ENCODE measurements around the gene AMIGO3.
"Not testable (repeated sequence)": the region's sequence is repeated elsewhere in the genome, so short reads cannot be mapped to it uniquely, and the experiment has no call there.

Gene AMIGO3

DNA sequence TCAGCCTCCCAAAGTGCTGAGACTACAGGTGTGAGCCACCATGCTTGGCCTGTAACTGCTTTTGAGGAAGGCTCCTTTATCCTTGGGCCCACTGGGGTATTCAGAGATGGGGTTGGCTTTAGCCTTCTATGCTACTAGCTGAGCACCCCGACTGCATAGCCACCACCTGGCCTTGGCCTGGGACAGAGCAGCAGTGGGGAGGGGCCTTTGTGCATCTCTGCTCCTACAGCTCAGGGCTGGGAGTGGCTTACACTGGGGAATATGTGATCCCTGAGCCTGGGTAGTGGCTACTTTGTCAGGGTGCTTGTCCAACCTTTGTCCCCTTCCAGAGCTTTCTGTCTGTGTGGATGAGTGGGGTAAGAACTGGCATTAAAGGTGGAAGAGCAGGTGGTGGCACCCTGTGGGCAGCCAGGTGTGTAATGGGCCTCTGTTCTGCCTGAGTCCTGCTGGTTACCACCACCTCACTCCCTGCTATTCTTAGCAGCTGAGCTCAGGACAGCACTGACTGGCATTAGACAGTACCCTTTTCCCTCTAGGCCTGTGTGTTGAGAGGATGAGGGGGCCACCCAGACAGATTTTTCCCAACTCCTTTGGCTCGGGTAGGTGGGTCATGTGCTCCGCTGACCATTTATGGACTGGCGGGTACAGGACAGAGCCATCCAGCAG, 24.0 kb downstream of the AMIGO3 start:
- DNase-seq; in situ Hi-C loops (cut with HindIII; ENCODE audit: low pct_ligation_motif_present, low pct_unique_long_range_greater_than_20kb, low sequenced_read_pairs): not testable (repeated sequence)

DNA sequence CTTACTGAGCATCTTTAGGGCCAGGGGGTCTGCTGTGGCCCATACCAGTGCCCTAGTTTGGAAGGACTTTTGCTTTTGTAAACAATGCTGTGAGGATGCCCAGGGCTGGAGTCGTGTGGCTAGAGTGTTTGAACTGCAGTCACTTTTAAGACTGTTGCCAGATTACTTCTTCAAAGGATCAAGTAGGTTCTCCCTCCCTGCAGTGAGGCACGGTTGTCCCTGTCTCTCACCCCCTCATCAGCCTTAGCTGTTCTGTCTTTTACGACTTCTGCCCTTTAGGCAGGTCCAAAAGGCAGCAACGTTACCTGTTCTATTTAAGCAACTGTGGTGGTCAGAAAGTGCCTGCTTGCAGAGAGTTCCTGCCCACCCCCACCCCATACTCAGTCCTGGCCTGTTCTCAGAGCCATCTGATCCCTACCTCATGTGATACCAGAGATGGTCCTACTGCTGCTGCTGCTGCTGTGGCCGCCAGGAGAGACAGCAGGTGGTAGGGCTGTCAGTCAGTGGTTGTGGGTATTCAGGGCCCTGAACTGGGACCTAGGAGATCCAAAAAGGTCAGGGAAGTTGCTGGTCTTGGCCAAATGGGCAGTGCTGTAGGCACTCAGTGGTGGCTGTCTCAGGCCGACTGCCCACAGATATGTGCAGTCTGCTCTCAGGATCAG, 24.9 kb downstream of the AMIGO3 start:
- in situ Hi-C loops (cut with HindIII; ENCODE audit: low pct_ligation_motif_present, low pct_unique_long_range_greater_than_20kb, low sequenced_read_pairs); DNase-seq: not testable (repeated sequence)

DNA sequence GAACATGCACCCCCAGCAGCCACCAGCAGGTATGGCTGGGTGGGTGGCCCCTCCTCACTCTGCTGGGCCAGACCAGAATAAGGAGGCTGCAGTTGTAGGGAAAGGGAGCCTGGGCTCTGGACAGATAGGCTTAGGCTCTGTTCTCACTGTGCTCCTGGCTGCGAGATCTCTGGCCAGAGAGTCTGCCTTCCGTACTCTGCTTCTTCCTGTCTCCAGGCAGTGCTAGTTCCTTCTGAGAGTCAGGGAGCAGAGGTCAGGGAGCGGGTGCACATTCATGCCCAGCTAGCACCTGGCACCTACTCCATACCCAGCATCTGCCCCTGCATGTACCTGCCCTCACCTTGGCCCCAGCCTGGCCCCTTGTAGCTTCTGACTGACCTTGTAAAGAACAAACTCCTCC, 28.0 kb downstream of the AMIGO3 start:
- DNase-seq; in situ Hi-C loops (cut with HindIII; ENCODE audit: low pct_ligation_motif_present, low pct_unique_long_range_greater_than_20kb, low sequenced_read_pairs): not testable (repeated sequence)

DNA sequence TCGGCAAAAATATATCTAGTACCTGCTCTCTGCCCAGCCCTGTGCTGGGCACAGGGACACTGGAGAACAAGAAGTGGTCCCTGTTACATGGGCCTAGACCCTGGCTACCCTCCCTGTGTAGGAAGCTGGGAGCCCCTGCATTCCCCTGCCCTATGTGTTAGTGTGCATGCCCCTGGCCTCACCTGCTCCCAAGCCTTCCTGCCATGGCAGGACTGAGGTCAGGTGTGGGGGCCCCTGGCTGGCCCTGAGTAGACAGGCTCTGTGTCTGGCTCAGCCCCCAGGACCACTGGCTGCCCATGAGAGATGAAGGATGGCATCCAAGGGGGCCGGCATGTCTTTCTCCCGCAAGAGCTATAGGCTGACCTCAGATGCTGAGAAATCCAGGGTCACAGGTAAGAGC, 28.6 kb downstream of the AMIGO3 start:
- DNase-seq; in situ Hi-C loops (cut with HindIII; ENCODE audit: low pct_ligation_motif_present, low pct_unique_long_range_greater_than_20kb, low sequenced_read_pairs): not testable (repeated sequence)

DNA sequence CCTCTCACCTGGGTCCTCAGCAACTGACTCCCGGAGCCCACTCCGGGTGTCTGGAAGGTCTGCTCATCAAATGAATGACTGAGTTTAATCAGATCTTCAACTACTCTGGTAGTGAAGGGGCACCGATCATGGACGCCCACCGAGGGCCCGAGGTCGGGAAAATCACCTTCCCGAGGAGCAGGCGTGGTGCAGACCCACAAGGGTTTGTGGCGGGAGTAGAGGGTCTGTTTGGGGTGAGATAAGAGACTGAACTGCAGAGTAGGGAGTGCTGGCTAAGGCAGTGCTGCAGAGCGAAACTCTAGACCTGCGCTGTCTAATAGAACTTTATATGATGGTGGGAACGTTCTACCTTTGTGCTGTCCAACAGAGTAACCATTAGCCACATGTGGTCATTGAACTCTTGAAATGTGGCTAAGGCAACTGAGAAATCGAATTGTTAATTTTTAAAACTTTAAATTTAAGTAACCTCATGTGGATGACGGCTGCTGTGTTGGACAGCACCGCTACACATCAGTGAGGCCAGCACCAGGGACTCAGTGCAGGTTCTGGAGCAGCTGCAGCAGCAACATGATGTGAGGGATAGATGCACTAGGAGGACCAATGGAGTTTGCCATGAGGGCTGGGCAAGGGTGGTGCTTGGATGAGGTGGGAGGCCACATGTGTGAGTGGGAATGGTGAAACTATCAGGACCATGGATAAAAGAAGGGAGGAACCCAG, 29.4 kb downstream of the AMIGO3 start:
- DNase-seq; in situ Hi-C loops (cut with HindIII; ENCODE audit: low pct_ligation_motif_present, low pct_unique_long_range_greater_than_20kb, low sequenced_read_pairs): not testable (repeated sequence)

DNA sequence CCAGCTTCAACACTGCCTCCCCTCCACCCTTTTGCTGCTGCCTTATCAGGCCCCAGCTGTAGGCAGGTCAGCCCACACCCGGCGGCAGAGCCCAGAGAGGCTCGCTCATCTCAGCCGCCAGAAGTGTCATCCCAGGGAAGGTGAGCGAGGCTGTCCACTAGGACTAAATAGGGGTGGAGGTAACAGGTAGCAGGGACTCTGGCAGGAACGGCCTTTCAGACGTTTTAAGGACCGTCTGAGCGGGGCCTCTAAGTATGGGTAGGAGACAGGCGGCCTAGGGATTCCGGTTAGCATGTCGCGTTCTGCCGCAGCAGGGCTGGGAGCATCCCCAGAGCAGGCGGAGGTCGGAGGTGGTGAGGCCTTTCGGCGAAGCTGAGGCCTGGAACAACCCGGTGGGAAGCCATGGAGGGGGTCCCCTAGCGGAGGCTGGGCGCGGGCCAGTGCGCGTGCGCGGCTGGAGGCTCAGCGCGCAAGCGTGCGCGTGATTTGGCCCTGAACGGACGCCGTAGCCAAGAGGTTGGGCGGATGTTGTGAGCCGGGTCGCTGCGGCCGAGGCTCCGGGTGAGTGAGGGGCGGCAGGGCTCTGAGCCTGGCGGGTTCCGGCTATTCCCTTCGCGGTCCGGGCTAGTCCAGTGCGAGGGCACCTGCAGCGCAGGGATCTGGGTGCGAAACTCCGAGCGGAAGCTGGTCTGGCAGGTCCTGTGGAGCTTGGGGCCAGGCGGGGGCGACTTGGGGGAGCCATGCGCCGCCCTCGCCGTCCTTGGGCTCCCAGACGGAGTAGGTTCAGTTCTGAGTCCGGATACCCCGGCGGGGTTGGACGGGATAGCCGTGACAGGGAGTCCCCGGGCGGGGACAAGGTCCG, 30.2 kb downstream of the AMIGO3 start, which contains the start of the genes MST1 and RNF123:
MST1 (minus strand) TSS at position 429 of the 862 bp plus-strand sequence. CDS start 783 bp downstream, outside the sequence.
RNF123 (plus strand) TSS at position 512 of the 862 bp plus-strand sequence. CDS start 1,609 bp downstream, outside the sequence.
- peak; percentile 85 for DNase-seq
- in situ Hi-C loops (cut with HindIII; ENCODE audit: low pct_ligation_motif_present, low pct_unique_long_range_greater_than_20kb, low sequenced_read_pairs), result no loop called here

DNA sequence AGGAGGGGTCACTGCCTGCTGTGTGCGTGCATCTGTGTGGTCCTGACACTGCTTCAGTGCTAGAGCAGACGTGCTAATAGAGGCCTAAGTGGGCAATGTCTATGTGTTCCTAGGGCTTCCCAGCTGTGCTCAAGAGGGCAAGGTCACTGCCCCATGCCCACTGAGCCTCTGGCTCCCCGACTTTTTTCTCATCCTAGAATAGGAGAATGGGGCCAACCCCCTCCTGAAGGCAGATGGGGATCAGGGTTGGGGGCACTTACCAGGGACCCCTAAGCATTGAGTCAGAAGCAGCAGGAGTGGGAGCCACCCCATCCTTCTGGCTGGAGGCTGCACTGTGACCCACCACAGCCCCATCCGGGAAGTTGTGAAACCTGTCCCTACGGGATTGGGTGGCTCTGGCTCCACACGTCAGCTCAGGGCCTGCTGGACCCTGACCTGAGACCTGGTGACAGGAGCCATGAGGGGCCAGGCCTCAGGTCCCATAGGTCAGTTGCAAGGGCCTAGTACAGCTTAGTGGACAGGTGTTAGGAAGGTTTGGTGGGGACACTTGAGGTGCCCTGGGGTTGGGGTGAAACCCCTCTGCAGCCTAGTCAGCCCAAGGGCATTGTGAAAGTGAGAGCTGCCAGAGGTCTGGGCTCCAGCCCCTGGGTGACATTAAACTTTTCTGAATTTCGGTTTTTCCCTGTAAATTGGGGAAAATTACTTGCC, 31.0 kb downstream of the AMIGO3 start:
- DNase-seq; in situ Hi-C loops (cut with HindIII; ENCODE audit: low pct_ligation_motif_present, low pct_unique_long_range_greater_than_20kb, low sequenced_read_pairs): not testable (repeated sequence)

DNA sequence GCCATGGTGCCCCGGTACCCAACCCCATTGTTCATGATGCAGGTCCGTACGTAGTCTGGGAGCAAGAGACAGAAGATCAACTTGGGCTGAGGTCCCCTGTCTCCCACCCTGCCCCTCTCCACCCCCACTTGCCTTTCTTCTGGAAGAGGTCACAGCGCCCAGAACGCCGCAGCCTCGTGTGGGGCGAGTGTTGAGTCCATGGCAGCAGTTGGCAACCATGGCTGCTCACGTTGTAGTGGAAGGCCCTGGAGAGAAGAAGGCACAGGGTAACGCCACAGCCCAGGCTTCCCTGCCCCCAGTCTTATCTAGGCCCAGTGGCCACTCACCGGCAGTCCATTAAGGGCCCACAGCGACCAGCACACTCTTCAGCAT, 32.1 kb downstream of the AMIGO3 start:
- in situ Hi-C loops (cut with HindIII; ENCODE audit: low pct_ligation_motif_present, low pct_unique_long_range_greater_than_20kb, low sequenced_read_pairs); DNase-seq: not testable (repeated sequence)

DNA sequence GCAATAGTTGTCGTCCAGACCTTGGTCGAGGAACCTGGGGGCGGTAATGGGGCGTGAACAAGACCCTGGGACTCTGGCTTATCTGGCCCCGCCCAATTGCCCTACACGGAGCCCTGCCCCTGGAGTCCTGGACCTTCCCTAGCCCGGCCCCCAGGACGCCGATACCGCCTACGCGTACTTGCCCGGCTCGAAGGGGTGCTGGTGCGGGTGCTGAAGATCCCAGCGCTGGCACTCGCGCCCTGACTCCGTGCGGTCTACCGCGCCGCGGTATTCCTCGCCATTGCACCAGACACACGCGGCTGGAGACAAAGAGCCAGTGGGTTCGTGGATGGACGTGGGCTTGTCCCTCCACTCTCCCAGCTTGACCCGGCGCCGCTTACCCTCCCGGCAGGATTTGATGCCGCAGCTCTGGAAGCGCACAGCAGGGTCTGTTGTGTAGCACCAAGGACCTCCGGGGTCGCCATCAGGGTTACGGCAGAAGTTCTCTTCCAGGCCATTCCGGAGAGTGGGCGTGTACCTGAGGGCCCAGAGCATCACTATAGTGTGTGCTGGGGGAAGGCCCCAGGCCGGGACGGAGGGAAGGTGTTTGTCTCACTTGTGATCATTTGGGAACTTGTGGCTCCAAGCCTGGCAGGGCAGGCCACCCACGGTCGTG, 32.6 kb downstream of the AMIGO3 start:
- in situ Hi-C loops (cut with HindIII; ENCODE audit: low pct_ligation_motif_present, low pct_unique_long_range_greater_than_20kb, low sequenced_read_pairs), result not testable (repeated sequence)
- DNase-seq, result peak; percentile 23

DNA sequence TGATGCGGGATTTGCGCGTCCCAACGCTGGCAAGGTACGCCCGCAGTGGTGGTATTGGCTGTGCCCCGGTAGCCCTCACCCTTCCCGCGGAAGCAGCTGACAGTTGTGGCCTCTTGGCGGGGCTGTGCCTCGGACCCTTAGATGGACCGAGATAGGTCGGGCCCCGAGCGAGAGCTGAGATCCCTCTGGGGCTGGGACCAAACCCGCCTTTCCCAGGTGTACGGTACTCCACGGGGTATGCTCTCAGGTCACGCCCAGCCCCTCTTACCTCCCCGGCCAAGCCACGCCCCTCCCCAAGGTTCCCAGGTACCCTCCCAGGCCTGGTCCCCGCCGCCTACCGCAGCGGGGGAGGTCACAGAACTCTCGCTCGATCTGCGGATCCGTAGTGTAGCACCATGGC, 33.1 kb downstream of the AMIGO3 start:
- DNase-seq; in situ Hi-C loops (cut with HindIII; ENCODE audit: low pct_ligation_motif_present, low pct_unique_long_range_greater_than_20kb, low sequenced_read_pairs): not testable (repeated sequence)

DNA sequence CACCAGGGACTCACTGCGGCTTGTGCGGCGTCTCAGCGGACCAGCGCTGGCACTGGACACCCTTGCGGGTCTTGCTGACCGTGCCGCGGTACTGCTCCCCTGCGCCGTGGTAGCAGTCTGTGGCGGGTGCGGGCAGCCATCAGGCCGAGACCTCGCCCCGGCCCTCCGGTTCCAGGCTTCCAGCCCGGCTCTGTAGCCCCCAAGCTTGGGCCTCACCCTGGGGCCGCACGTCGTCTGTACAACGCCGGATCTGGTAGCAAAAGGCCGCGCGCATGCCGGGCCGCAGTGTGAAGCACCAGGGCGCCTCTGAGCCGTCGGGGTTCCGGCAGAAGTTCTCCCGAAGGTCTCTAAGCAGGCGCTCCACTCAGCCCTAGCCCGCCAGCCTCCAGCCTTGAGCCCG, 33.6 kb downstream of the AMIGO3 start:
- DNase-seq; in situ Hi-C loops (cut with HindIII; ENCODE audit: low pct_ligation_motif_present, low pct_unique_long_range_greater_than_20kb, low sequenced_read_pairs): not testable (repeated sequence)

DNA sequence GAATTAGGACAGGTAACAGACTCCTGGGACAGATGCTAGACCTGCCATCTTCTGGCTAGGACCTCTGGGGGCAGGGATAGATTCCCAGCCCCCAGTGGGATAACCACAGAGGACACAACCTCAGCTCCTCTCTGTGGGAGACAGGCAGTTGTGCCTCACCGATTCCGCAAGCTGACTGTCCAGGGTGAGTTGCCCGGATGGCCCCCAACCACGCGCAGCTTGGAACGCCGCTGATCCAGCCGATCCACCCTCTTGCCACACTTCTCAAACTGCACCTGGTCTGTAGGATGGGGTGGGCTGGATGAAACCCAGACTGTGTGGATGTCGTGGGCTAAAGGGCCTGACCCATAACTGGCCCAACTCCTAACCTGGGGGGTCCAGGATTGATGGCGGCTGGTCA, 34.4 kb downstream of the AMIGO3 start:
- in situ Hi-C loops (cut with HindIII; ENCODE audit: low pct_ligation_motif_present, low pct_unique_long_range_greater_than_20kb, low sequenced_read_pairs); DNase-seq: not testable (repeated sequence)

DNA sequence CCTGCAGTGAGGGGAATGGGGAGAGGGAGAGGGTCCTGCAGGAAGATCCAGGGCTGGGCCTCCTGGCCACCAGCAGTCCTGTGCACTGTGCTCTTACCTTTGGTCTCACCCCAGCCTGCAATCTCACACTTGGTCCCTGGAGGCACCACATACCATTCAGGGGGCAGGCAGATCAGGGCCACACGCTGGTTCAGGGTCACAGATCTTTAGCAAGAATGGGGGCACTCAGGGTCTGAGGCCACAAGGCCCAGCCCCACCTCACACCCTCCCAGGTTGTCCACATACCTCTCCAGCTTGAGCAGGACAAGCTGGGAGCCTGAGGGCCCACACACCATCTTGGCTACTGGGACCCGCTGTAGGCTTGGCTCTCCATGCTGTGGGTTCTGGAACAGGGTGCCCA, 35.0 kb downstream of the AMIGO3 start:
- DNase-seq; in situ Hi-C loops (cut with HindIII; ENCODE audit: low pct_ligation_motif_present, low pct_unique_long_range_greater_than_20kb, low sequenced_read_pairs): not testable (repeated sequence)

DNA sequence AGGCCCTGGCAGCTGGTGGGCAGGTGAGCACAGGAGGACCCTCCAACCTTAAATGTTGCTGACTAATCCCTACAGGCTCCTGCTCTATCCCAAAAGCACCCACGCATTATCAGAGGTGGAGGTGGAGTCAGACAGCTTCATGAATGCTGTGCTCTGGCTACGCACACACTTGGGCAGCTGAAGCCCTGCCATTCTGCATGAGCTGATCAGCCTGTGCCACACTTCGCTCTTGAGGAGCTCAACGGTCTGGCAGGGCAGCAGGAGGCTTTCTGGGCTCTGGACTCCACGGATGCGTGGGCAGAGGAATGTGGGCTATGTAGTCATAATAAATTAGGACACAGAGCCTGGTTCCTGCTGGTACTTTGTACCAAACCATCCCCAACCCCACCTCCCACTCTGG, 36.3 kb downstream of the AMIGO3 start:
- in situ Hi-C loops (cut with HindIII; ENCODE audit: low pct_ligation_motif_present, low pct_unique_long_range_greater_than_20kb, low sequenced_read_pairs), result no loop called here
- DNase-seq, result peak; percentile 80

DNA sequence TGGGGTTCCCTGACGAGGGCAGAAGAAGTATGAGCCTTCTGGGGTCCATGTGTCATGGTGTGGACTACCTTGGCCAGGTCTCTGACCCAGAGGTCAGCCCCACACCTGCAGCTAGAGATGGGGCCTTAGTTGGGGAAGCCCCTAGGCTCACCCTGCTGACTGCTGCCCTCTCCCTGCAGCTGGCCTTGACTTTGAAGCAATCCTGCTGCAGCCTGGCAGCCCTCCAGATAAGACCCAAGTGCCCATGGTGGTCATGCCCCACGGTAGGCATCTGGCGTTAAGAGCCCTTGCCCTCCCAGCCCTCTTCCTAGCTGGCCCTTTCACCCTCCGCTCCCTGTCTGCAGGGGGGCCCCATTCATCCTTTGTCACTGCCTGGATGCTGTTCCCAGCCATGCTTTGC, 37.9 kb downstream of the AMIGO3 start:
- in situ Hi-C loops (cut with HindIII; ENCODE audit: low pct_ligation_motif_present, low pct_unique_long_range_greater_than_20kb, low sequenced_read_pairs), result no loop called here
- no peak for DNase-seq

DNA sequence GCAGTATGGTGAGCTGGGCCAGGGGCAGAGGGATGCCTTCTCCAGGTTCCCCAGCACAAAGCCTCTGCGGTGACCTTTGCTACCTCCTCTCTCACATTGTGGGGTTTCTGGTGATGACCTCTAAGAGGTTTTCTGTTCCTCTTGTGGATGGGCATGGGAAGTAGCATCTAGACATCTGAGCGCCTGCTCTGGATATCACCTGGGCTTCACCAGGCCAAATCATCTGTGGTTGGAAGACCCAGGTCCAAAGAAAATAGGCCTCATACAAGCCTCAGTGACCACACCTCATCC, 38.3 kb downstream of the AMIGO3 start:
- DNase-seq, result no peak
- in situ Hi-C loops (cut with HindIII; ENCODE audit: low pct_ligation_motif_present, low pct_unique_long_range_greater_than_20kb, low sequenced_read_pairs), result no loop called here

DNA sequence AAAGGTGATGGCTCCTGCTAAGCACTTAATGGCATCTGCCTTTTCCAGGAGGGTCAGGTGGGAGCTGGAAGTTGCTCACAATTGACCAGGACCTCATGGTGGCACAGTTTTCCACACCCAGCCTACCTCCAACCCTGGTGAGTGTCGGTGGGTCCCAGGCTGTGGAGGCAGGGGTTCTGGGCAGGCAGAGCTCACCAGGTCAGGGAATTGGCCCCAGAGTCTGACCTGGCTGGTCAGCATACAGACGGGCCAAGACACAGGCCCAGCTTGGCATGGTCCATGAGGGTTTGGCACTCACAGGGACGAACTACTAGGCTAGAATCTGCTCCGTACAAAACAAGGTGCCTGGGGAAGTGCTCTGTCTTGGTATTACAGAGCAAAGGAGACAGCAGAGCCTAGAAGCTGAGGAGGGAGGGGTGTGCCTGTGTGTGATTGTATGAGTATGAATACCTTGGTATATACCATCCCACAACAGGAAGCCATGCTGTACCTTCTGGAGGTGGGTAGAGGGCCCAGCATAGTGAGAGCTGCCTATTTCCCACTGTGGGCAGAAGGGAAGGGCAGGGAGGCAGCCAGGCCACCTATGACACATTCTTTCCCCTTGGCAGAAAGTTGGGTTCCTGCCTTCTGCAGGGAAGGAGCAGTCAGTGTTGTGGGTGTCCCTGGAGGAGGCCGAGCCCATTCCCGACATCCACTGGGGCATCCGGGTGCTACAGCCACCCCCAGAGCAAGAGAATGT, 38.8 kb downstream of the AMIGO3 start:
- DNase-seq, result no peak
- in situ Hi-C loops (cut with HindIII; ENCODE audit: low pct_ligation_motif_present, low pct_unique_long_range_greater_than_20kb, low sequenced_read_pairs), result no loop called here

All from ACHN (cell line).